ENCODE measurements around the gene WDR49.

GRCh38 chr3:167559924-167560323 lies 93.8 kb downstream of the WDR49 start:
- TF ChIP-seq YY1 (IDR thresholded peaks at IDR 0.05; ENCODE audit: insufficient read depth, insufficient read length) = no peak
- no peak for TF ChIP-seq SUZ12 (IDR thresholded peaks at IDR 0.05; ENCODE audit: extremely low read depth, insufficient read depth, insufficient read length)
